ENCODE results near the gene CHST11.

CHST11 gene

GRCh38 chr12:104427547-104427938, 29.2 kb upstream of the CHST11 start:
- no peak for DNase-seq (ENCODE audit: low read depth in 3 of 3, low spot score in 1 of 3)

DNA sequence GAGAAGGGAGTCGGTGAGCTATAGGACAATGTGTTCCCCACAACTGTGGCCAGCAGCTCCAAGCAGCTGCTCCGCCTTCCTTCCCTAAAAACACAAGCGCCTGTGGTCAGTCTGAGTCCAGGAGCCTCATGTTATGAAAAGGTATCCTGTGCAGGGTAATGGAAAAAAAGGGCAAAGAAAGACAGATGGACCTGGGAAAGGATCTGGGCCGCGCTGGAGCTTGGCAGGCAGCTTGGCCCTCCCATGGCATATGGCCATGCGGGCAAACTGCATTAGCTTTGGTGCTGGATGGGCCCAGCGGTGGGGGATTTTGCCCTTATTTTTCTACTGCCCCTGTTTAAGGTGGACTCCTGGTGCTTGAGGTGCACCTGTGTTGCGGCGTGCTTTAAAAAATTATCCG, 23.7 kb upstream of the CHST11 start:
- DNase-seq (ENCODE audit: low read depth in 3 of 3, low spot score in 1 of 3) = no peak

DNA sequence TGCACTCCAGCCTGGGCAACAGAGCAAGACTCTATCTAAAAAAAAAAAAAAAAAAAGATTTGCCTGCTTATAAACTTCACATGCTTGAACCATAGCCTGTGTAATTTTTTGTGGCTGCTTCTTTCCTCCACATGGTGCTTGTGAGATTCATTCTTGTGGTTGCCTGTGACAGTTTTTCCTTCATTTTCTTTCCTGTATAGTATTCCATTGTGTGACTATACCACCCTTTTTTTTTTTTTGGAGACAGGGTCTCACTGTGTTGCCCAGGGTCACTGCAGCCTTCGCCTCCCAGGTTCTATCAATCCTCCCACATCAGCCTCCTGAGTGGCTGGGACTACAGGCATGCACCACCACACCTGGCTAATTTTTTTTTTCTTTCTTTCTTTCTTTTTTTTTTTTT, 22.6 kb upstream of the CHST11 start:
- no peak for DNase-seq (ENCODE audit: low read depth in 3 of 3, low spot score in 1 of 3)

DNA sequence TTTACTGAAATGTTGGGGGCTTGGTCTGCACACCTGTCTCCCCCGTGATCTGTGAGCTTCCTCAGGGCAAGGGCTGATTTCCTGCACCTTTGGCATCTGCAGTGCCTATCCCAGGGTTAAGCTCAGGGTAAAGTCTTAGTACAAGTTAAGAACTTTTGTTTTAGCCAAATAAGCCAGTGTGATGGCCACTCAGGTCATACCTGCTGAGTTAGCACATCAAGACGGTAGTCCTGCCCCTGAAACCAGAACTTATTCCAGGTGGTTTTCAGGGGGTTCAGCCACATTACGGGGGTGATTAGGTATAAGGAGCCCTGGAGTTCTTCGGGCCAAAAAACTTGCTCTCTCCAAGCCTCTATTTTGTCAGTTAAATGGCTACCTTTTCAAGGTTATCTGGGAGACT, 21.6 kb upstream of the CHST11 start:
- no peak for DNase-seq (ENCODE audit: low read depth in 3 of 3, low spot score in 1 of 3)

- DNase-seq (ENCODE audit: low read depth in 3 of 3, low spot score in 1 of 3) = no peak
Observed at GRCh38 chr12:104435765-104436164, 21.0 kb upstream of the CHST11 start.

DNA sequence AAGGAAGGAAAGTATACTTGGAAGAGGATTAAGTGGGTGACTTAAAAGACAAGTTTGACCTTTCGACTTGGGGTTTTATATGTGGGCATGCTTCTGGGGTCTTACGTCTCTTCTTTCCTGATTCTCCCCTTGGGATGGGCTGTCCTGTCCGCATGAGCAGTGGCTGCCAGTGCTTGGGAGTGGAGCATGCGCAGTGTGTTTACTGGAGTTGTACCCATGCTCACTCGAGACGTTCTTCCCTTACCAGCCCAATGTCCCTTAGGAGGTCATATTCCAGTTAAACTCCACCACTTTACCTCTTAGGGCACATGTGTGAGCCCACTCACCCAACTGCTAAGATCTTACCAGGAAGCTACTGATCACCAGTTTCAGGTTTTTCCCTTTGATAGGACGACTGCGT, 20.0 kb upstream of the CHST11 start:
- DNase-seq (ENCODE audit: low read depth in 3 of 3, low spot score in 1 of 3) = no peak

GRCh38 chr12:104438134-104438533, 18.6 kb upstream of the CHST11 start:
- DNase-seq (ENCODE audit: low read depth in 3 of 3, low spot score in 1 of 3) = no peak

GRCh38 chr12:104439137-104439536, 17.6 kb upstream of the CHST11 start:
- no peak for DNase-seq (ENCODE audit: low read depth in 3 of 3, low spot score in 1 of 3)

- DNase-seq (ENCODE audit: low read depth in 3 of 3, low spot score in 1 of 3) = no peak
Observed at GRCh38 chr12:104443008-104443407, 13.7 kb upstream of the CHST11 start.

DNA sequence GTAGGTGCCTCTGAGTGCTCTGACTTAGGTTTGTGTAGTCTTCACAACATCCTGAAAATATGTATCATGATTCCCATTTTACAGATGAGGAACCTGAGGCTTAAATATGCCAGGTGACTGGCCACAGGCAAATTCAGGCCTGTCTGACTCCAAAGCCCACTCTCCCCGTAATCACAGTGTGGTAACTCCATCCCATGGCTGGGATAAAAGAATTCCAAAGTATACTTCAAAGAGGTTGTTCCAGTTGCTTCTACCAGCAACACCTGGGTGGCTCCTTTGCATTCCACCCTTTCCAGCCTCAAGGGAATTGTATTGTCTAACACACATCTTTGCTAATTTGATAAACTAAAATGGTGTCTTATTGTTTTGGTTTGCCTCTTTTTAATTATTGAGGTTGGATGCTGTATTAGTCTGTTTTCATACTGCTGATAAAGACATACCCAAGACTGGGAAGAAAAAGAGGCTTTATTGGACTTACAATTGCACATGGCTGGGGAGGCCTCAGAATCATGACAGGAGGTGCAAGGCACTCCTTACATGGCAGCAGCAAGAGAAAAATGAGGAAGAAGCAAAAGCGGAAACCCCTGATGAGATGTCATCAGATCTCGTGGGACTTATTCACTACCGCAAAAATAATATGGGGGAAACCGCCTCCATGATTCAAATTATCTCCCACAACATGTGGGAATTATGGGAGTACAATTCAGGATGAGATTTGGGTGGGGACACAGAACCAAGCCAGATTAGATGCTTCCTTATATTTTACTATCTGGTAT, 9.9 kb upstream of the CHST11 start:
- no peak for DNase-seq (ENCODE audit: low read depth in 3 of 3, low spot score in 1 of 3)

DNA sequence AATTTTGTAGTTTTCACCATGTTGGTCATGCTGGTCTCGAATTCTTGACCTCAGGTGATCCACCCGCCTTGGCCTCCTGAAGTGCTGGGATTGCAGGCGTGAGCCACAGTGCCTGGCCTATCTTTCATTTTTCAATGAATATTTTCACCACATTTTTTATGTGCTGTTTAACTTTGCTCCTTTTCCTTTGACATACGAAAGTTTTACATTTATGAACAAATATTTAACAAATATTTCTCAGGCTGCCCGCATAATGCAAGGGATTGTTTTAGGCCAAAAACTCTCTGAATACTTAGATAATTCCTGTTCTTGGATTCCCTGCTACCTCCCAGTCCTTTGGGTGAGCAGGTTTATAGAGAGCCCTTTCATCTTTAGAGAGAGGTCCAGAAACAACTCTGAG, 8.7 kb upstream of the CHST11 start:
- no peak for DNase-seq (ENCODE audit: low read depth in 3 of 3, low spot score in 1 of 3)

- DNase-seq (ENCODE audit: low read depth in 3 of 3, low spot score in 1 of 3) = no peak
Observed at GRCh38 chr12:104448451-104448850, 8.3 kb upstream of the CHST11 start.

DNA sequence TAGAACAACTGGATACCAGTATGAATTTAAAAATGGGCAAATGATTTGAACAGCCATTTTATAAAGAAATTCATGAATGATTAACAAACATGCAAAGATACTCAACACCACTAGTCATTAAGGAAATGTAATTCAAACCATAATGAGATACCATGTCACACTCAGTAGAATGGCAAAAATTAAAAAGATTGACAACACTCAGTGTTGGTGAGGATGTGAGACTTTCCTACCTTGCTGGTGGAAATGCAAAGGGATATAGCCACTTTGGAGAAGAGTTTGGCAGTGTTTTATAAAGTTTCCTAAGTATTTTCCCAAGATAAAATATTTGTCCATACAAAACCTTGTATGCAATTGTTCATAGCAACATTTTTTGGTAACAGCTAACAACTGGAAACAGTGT, 6.0 kb upstream of the CHST11 start:
- no peak for DNase-seq (ENCODE audit: low read depth in 3 of 3, low spot score in 1 of 3)

- DNase-seq (ENCODE audit: low read depth in 3 of 3, low spot score in 1 of 3) = no peak
Observed at GRCh38 chr12:104452087-104452486, 4.7 kb upstream of the CHST11 start.

- DNase-seq (ENCODE audit: low read depth in 3 of 3, low spot score in 1 of 3) = no peak
Observed at GRCh38 chr12:104453133-104453532, 3.6 kb upstream of the CHST11 start.

DNA sequence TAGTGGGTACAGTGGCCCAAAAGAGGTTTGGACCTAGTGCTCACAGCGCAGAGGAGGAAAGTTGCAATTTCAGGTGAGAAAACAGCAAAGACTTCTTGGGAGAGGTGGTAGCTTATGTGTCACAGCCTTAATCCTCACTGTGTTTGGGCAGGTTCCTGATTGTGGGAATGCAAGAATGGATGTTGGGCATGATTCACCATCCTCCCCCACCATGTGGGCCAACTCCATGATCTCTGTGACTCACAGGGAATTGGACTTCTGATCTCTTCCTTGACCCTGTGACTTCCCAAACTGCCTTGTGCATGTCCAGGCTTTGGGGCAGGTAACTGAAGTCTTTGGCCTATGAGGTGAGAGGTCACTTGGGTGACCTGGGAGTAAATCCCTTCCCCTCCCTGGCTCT, 1.8 kb upstream of the CHST11 start:
- no peak for DNase-seq (ENCODE audit: low read depth in 3 of 3, low spot score in 1 of 3)

DNA sequence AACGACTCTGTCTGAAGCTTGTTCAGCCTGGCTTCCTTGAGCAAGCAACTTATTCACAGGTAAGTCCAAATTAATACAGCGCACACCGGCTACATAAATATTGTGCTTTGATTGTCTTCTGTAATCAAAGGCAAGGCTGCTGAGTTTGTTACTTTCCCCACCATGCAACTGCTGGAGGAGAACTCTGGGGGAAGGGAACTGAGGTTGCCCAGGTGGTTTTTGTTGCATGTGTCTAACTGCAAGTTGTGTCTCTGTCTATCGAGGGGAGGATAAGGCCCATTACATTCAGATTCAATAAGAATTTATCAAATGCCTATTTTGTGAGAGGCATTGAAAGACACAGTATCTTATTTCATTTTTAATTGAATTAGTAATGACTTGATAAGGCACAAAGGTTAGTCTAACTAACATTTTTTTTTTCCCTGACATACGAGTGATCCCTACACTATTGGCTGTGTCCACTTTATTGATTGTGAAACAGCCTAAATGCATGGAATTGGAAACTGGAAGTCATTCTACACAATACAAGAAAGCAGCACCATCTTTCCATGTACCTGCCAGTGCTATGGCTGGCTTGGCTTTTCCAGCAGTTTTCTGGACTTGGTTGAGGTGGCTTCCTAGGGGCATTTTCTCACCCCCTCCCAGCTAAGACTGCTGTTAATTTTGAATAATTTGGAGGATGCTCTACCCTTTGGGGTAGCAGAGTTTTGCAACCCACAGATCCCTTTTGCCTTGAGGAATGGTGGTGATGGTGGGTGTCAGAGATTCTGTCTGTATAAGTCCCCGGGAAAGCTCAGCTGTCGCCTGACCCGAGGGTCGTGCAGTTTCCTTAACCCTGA, 951 bp upstream of the CHST11 start:
- no peak for DNase-seq (ENCODE audit: low read depth in 3 of 3, low spot score in 1 of 3)

DNA sequence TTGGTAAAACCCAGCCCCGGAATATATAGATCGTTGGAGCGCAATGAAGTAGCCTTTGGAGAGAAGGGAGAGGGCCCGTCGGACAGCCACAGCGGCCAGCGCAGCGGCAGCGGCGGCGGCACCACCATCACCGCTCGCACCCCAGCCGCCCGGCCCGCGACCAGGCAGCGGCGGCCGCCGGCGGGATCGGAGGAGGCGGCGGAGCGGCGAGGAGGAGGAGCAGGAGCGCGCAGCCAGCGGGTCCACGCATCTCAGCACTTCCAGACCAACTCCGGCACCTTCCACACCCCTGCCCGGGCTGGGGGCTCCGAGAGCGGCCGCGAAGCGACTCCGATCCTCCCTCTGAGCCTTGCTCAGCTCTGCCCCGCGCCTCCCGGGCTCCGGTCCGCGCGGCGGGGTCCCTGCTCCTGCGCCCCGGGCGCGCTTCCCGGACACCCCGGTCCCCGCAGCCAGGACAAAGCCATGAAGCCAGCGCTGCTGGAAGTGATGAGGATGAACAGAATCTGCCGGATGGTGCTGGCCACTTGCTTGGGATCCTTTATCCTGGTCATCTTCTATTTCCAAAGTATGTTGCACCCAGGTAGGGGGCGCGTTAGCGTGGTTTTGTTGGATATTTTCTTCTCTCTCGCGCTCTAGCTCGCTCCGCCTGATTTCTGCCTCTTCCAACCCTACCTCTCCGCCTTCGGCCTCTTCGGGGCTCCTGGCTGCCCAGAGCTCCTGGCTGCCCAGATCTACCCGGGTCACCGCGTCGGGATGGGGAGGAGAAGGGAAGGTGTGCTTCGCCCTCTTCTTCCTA, 400 bp downstream of the CHST11 start:
- peak in 1 of 3 donors; percentile 47 for DNase-seq (ENCODE audit: low read depth in 3 of 3, low spot score in 1 of 3)

- peak in 2 of 3 donors; percentile 35 to 37 for DNase-seq (ENCODE audit: low read depth in 3 of 3, low spot score in 1 of 3)
Observed at GRCh38 chr12:104457746-104458693, 1.3 kb downstream of the CHST11 start.

GRCh38 chr12:104458694-104459367, 2.1 kb downstream of the CHST11 start:
- DNase-seq (ENCODE audit: low read depth in 3 of 3, low spot score in 1 of 3) = no peak

Measured in stimulated activated CD4-positive, alpha-beta T cell treated with anti-CD3 and anti-CD28 coated beads, TNF-alpha, amount 100 ng/mL, for 1 hour (primary cell).